Epithelial cell of esophagus (primary cell): ENCODE results near the gene MYLK4.

ENCODE experiments used
- DNase-seq: peaks from one replicate; pipeline ENCODE4 v3.0.0; 2010; ENCODE audit warnings: low read depth
- H3K4me3 ChIP-seq: 2 replicates; pipeline ENCODE4 v1.5.1; 2011; ENCODE audit warnings: mild to moderate bottlenecking, low read length, control low read depth
- CTCF ChIP-seq: IDR thresholded peaks from 2 replicates; pipeline ENCODE4 v1.5.1; 2011; ENCODE audit warnings: low read depth, mild to moderate bottlenecking, low read length, control low read depth, inconsistent platforms; ENCODE audit not compliant: insufficient read depth; ENCODE audit errors: missing control alignments

MYLK4 gene

DNA sequence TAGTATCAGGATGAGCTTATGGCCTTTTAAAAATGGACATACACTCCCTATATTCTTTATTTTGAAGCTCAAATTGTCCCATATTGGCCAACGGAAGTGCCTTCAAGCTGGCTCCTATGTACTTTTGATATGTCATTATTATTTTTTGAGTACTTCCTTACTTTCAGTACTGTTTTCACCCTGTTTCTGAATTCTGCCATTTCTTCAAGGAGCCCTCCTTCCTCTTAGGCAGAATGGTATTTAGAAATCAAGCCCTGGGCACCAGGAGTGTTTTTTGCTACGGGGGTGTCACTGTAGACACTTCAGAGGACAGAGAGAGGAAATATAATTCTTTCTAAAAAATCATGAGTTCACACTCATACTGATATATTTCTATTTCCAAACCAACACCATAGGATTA, 5.5 kb upstream of the MYLK4 start:
- DNase-seq: no peak
- TF ChIP-seq CTCF: no peak

DNA sequence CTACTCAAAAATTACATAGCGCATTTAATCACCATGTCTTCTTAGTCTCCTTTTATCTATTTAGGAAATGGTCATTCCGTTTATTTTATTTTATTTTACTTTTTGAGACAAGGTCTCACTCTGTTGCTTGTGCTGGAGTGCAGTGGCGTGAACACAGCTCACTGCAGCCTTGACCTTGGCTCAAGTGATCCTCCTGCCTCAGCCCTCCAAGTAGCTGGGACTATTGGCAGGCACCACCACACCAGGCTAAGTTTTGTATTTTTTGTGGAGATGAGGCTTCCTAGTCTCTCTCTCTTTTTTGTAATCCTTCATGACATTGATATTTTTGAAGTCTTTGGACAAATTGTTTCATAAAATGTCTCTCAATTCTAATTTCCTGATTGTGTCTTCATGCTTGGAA, 4.7 kb upstream of the MYLK4 start:
- no peak for DNase-seq
- no peak for TF ChIP-seq CTCF
- no peak overlapping the region for H3K4me3 ChIP-seq

More for the DNA sequence above, 5.5 kb upstream of the MYLK4 start:
- no peak overlapping the region for H3K4me3 ChIP-seq

DNA sequence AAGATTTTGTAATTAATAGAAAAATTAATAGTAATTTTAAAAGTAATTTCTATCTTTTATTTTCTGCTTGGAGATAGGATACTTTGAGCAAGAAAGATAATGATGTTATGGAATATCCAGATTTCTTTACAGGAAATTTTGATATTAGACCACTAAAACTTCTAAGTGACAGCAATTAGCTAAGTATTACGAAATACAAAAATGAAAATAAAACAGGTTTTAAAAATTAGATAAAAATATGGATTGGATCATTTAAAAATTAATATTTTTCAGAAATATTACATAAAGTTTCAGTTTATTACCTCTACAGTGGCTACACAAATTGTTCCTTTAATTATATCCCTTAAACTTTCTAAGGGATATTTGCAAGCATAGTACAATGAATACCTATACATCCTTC, 4.2 kb upstream of the MYLK4 start:
- no peak for DNase-seq
- no peak for TF ChIP-seq CTCF
- H3K4me3 ChIP-seq: no peak overlapping the region

- DNase-seq: no peak
- no peak for TF ChIP-seq CTCF
- no peak overlapping the region for H3K4me3 ChIP-seq
These were observed 3.7 kb upstream of the MYLK4 start for GRCh38 chr6:2754393-2754792.

DNA sequence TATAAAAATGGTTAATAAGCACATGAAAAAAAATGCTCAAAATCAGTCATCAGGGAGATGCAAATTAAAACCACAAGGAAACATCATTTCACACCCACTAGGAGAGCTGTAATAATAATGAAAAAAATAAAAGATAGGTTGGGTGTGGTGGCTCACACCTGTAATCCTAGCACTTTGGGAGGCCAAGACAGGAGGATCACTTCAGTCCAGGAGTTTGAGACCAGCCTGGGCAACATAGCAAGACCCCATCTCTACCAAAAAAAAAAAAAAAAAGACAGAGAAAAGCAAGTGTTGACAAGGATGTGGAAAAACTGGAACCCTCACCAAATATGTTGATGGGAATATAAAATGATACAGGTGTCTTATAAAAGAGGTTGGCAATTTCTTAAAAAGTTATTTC, 3.0 kb upstream of the MYLK4 start:
- TF ChIP-seq CTCF: no peak
- DNase-seq: no peak

GRCh38 chr6:2753110-2753489, 2.4 kb upstream of the MYLK4 start:
- no peak overlapping the region for H3K4me3 ChIP-seq
- no peak for DNase-seq
- no peak for TF ChIP-seq CTCF

More for the DNA sequence above, 3.0 kb upstream of the MYLK4 start:
- H3K4me3 ChIP-seq: no peak overlapping the region

- DNase-seq: peak; percentile 20
- TF ChIP-seq CTCF: no peak
- H3K4me3 ChIP-seq: no peak overlapping the region
These were observed 1.9 kb upstream of the MYLK4 start for GRCh38 chr6:2752477-2753109.
